Renal cortex interstitium (tissue), 15 donors: ENCODE data around the gene RBPJ. TPM values are rescaled to one million over a fixed set of nuclear protein-coding genes. Genes with fewer than 3 reads are reported as not detected.

Source experiments
- DNase-seq, 11 donors: peaks; one replicate each; pipeline ENCODE4 v3.0.0-alpha.2; 2013; ENCODE audit warnings: low read depth in 9 of 11, low spot score in 4 of 11; ENCODE audit errors: extremely low read depth in 1 of 11
- long read RNA-seq, 16 experiments: transcript quantifications; one replicate each; lab custom pipeline, GENCODE V29; 2026
- polyA plus RNA-seq, 3 donors: library from polyadenylated mRNA; unstranded; fragments of 120-200 nt; gene quantifications; one replicate each; pipeline ENCODE4 v1.2.1, GENCODE V29; 2013; ENCODE audit not compliant: insufficient read length in 3 of 3

Gene RBPJ
- 10 to 100 TPM; 68.8 to 85.2 (median 79.1) TPM for polyA plus RNA-seq
- long read RNA-seq, donor 1, full-length matches to known transcripts, result 7 of 7 reads
- long read RNA-seq, donor 1, partial matches to known transcripts, result 0 of 7 reads
- long read RNA-seq, donor 1, other reads (novel, unspliced or antisense), result 0 of 7 reads
- long read RNA-seq, donor 2, transcript RBPJ-204 (11 exons, 1,752 nt), result major isoform, 8 of 9 reads
- long read RNA-seq, donor 2, partial matches to known transcripts, result 0 of 9 reads
- long read RNA-seq, donor 2, other reads (novel, unspliced or antisense), result 0 of 9 reads
- long read RNA-seq, donor 3, full-length matches to known transcripts, result 23 of 28 reads
- long read RNA-seq, donor 3, partial matches to known transcripts, result 5 of 28 reads
- long read RNA-seq, donor 3, other reads (novel, unspliced or antisense), result 0 of 28 reads
- long read RNA-seq, donor 4, full-length matches to known transcripts, result 7 of 7 reads
- long read RNA-seq, donor 4, partial matches to known transcripts, result 0 of 7 reads
- long read RNA-seq, donor 4, other reads (novel, unspliced or antisense), result 0 of 7 reads
- long read RNA-seq, donor 5, result 0 reads
- long read RNA-seq, donor 6, full-length matches to known transcripts, result 11 of 11 reads
- long read RNA-seq, donor 6, partial matches to known transcripts, result 0 of 11 reads
- long read RNA-seq, donor 6, other reads (novel, unspliced or antisense), result 0 of 11 reads
- long read RNA-seq, donor 7, full-length matches to known transcripts, result 16 of 16 reads
- long read RNA-seq, donor 7, partial matches to known transcripts, result 0 of 16 reads
- long read RNA-seq, donor 7, other reads (novel, unspliced or antisense), result 0 of 16 reads
- long read RNA-seq, donor 8, result 0 reads
- long read RNA-seq, donor 9, full-length matches to known transcripts, result 9 of 9 reads
- long read RNA-seq, donor 9, partial matches to known transcripts, result 0 of 9 reads
- long read RNA-seq, donor 9, other reads (novel, unspliced or antisense), result 0 of 9 reads
- long read RNA-seq, donor 10, full-length matches to known transcripts, result 14 of 14 reads
- long read RNA-seq, donor 10, partial matches to known transcripts, result 0 of 14 reads
- long read RNA-seq, donor 10, other reads (novel, unspliced or antisense), result 0 of 14 reads
- long read RNA-seq, donor 11, full-length matches to known transcripts, result 11 of 11 reads
- long read RNA-seq, donor 11, partial matches to known transcripts, result 0 of 11 reads
- long read RNA-seq, donor 11, other reads (novel, unspliced or antisense), result 0 of 11 reads
- long read RNA-seq, donor 12, partial matches to known transcripts, result 0 of 4 reads
- long read RNA-seq, donor 12, other reads (novel, unspliced or antisense), result 0 of 4 reads
- long read RNA-seq, donor 13, result 0 reads
- long read RNA-seq, donor 14, full-length matches to known transcripts, result 11 of 38 reads
- long read RNA-seq, donor 14, partial matches to known transcripts, result 27 of 38 reads
- long read RNA-seq, donor 14, other reads (novel, unspliced or antisense), result 0 of 38 reads
- long read RNA-seq, donor 15, partial matches to known transcripts, result 0 of 3 reads
- long read RNA-seq, donor 15, other reads (novel, unspliced or antisense), result 0 of 3 reads
- long read RNA-seq, donor 16, full-length matches to known transcripts, result 37 of 37 reads
- long read RNA-seq, donor 16, partial matches to known transcripts, result 0 of 37 reads
- long read RNA-seq, donor 16, other reads (novel, unspliced or antisense), result 0 of 37 reads

GRCh38 chr4:26320538-26321372 is at the start of gene RBPJ:
Gene RBPJ (plus strand): TSS chr4:26321014. CDS start chr4:26321029, 15 bp downstream.
- peak; percentile 95 to 98 (median 95) for DNase-seq

- no peak for DNase-seq
Measured at GRCh38 chr4:26271703-26272102, 49.1 kb upstream of the RBPJ start.

- no peak for DNase-seq
Measured at GRCh38 chr4:26272654-26273615, 47.9 kb upstream of the RBPJ start.

GRCh38 chr4:26273616-26273980 is 47.2 kb upstream of the RBPJ start:
- no peak for DNase-seq

- DNase-seq, result no peak
Measured at GRCh38 chr4:26275281-26275680, 45.5 kb upstream of the RBPJ start.

GRCh38 chr4:26279446-26279845 is 41.4 kb upstream of the RBPJ start:
- DNase-seq, result no peak

GRCh38 chr4:26281881-26282280 is 38.9 kb upstream of the RBPJ start:
- no peak for DNase-seq

GRCh38 chr4:26284536-26284935 is 36.3 kb upstream of the RBPJ start:
- DNase-seq, result no peak

GRCh38 chr4:26285272-26285671 is 35.5 kb upstream of the RBPJ start:
- DNase-seq, result no peak

- DNase-seq, result no peak
Measured at GRCh38 chr4:26287756-26288155, 33.1 kb upstream of the RBPJ start.

GRCh38 chr4:26288355-26288909 is 32.4 kb upstream of the RBPJ start:
- DNase-seq, result no peak

GRCh38 chr4:26289401-26289800 is 31.4 kb upstream of the RBPJ start:
- DNase-seq, result no peak

GRCh38 chr4:26290321-26290720 is 30.5 kb upstream of the RBPJ start:
- no peak for DNase-seq

GRCh38 chr4:26294904-26295303 is 25.9 kb upstream of the RBPJ start:
- no peak for DNase-seq

GRCh38 chr4:26296021-26296420 is 24.8 kb upstream of the RBPJ start:
- no peak for DNase-seq

- DNase-seq, result no peak
Measured at GRCh38 chr4:26296514-26296913, 24.3 kb upstream of the RBPJ start.
